H7 (cell line): Measurements from ENCODE around the gene GOLGA8J. TPM values are rescaled to one million over a fixed set of nuclear protein-coding genes. Genes with fewer than 3 reads are reported as not detected.
"Not testable (repeated sequence)": the region's sequence is repeated elsewhere in the genome, so short reads cannot be mapped to it uniquely, and the experiment has no call there.

Experiments
- DNase-seq: peaks from one replicate; pipeline ENCODE4 v3.0.0; 2012
- H3K27me3 ChIP-seq: 2 replicates; pipeline ENCODE4 v1.6.0; 2011; ENCODE audit warnings: mild to moderate bottlenecking, low read length; ENCODE audit not compliant: control insufficient read depth, insufficient read depth
- H3K36me3 ChIP-seq: replicated peaks from 2 replicates; pipeline ENCODE4 v1.5.1; 2011; ENCODE audit warnings: low read length; ENCODE audit not compliant: control insufficient read depth, insufficient read depth
- H3K4me3 ChIP-seq: 2 replicates; pipeline ENCODE4 v1.5.1; 2011; ENCODE audit warnings: low read depth, mild to moderate bottlenecking, control low read depth, low read length, moderate library complexity; ENCODE audit not compliant: insufficient read depth
- total RNA-seq: library from RNA; depleted of rRNA; stranded (reverse); fragments of >200 nt; shearing (Covaris generic); gene quantifications from 2 replicates; pipeline ENCODE4 v1.2.3, GENCODE V29; 2014

The GOLGA8J gene
- total RNA-seq, 1 experiment from 2014 or later, result 0.24 TPM

DNA sequence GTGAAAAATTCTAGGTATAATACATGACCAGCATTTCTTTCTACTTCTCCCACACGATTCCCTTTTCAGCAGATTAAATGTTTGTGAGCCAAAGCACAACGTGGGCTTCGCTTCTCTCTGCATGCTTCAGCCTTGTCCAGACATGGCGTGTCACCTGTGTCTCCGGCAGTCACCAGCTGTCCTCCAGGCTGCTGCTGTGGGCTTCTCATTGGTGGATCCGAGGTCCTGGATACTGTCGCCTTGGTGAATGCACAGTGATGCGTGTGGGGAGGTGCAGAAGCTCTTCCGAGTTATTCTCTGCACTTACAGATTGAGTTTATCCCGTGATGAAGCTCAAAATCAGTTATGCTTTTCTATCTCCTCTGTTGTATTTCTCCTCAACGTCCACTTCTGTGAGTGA, 23.0 kb upstream of the GOLGA8J start:
- H3K36me3 ChIP-seq, result no peaks in the 10 kb centered on the region
- H3K4me3 ChIP-seq, result no peak overlapping the region
- no peaks in the 10 kb centered on the region for H3K27me3 ChIP-seq
- no peak for DNase-seq

GRCh38 chr15:30062881-30063280, 19.9 kb upstream of the GOLGA8J start:
- Histone ChIP-seq H3K27me3 (no peaks in the 10 kb centered on the region), H3K4me3 (no peak overlapping the region), H3K36me3 (no peaks in the 10 kb centered on the region)
- no peak for DNase-seq

DNA sequence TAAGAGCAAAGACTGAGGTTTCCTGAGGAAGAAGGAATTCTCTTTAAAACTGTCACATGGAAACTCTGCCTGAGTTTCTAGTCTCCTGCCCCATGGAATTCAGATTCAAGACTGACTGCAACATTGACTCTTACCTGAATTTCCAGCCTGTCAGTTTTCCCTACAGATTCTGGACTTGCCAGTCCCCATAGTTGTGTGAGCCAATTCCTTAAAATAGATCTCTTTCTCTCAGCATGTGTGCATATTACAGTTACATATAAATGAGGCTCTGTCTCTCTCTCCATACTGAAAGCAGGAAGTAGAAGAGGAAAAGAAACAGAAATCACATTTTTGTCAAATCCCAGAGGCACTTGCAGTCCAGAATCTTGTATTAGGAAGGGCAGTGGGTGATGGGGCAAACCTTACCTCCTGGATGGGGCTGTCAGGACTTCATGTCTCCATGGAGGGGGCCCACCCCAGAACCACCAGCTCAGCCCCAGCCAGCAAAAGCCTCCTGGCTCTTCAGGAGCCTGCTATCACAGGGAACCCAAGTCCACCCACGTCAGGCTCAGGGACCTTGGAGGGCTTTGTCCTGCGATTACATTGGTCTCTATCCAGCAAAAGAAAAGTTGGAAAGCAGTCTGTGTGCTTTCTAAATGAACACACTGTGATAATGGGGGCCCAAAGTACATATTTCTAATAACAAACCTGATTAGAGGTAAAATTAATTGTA, 18.8 kb upstream of the GOLGA8J start:
- Histone ChIP-seq H3K36me3 (no peaks in the 10 kb centered on the region), H3K4me3 (no peak overlapping the region), H3K27me3 (no peaks in the 10 kb centered on the region)
- DNase-seq, result no peak

- Histone ChIP-seq H3K36me3 (no peaks in the 10 kb centered on the region), H3K27me3 (no peaks in the 10 kb centered on the region), H3K4me3 (no peak overlapping the region)
- no peak for DNase-seq
Observed at GRCh38 chr15:30065025-30065801, 17.5 kb upstream of the GOLGA8J start.

DNA sequence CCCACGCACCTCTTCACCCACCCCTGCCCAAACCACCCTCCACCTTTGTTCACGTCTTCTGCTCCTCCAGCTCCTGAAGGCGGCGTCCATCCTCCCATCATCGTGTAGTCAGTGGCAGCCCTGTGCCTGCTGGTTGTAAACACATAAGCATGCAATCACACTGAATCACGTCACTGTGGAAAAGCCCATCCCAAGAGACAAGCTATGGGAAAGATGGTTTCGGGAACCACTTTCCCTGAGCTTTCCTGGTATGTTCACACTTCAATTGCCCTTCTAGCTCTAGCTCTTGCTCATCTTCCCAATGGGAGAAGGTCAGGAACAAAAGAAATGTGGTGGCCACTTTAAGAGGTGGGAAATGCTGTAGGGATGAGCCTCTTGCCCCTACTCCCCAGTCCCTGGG, 14.4 kb upstream of the GOLGA8J start:
- Histone ChIP-seq H3K4me3 (no peak overlapping the region), H3K27me3 (no peaks in the 10 kb centered on the region), H3K36me3 (no peaks in the 10 kb centered on the region)
- no peak for DNase-seq

DNA sequence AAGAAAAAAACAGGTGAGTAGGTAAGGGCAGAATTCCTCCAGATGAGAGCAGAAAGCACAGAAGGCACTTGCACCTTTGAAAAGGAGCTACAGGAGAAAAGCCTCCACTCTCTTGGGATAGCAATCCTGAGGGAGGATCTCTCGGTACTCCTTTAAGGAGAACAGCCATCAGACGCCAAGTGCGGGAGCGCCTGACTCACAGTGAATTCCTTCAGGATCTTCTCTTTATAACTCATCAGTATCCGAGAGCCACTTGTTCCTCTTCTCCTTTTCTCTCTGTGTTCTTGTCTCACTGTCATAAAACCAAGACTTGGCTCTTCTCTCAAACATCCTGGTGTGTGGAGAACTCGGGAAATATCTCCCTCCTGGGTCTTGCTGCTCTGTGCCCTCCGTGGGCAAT, 10.1 kb upstream of the GOLGA8J start:
- Histone ChIP-seq H3K27me3 (no peaks in the 10 kb centered on the region), H3K4me3 (no peak overlapping the region), H3K36me3 (no peaks in the 10 kb centered on the region)
- no peak for DNase-seq

DNA sequence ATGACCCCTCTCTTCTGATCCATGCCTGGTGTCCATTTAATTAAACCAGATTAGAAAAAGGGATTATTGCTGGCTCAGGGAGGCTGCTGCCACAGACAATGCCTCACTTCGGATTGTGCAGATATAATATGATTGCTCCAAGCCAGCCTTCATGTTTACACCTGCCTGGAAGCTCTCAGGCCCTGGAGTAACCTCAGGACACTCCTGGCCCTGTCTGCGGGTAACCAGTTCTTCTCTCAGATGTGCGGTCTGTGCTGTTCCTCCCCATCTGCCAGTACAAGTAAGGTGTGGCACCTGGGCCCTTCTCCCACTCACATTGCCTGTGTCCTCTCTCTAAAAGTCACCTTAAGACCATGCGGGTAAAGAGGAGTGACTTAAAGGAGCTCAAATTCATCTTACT, 8.8 kb upstream of the GOLGA8J start:
- Histone ChIP-seq H3K36me3 (no peaks in the 10 kb centered on the region), H3K4me3 (no peak overlapping the region), H3K27me3 (no peaks in the 10 kb centered on the region)
- DNase-seq, result no peak

DNA sequence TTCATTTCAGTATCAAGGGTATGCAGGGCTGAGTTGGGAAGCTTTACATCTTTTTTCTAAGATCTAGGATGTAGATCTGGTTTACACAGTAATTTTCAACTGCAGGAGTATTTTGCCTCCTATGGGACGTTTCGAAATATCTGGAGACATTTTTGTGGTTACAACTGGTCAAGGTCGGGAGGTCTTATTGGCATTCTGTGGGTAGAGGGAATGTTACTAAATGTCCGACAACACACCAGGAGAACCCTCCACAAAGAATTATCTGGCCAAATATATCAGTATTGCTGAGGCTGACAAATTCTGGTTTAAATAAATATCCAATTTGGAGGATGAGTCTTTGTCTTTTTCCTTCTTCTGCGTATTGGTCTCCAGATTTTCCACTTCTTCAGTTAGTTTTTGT, 1.9 kb upstream of the GOLGA8J start:
- H3K4me3 ChIP-seq, H3K27me3 ChIP-seq, DNase-seq, H3K36me3 ChIP-seq: not testable (repeated sequence)

- H3K36me3 ChIP-seq, H3K4me3 ChIP-seq, DNase-seq, H3K27me3 ChIP-seq: not testable (repeated sequence)
Observed at GRCh38 chr15:30097827-30098226, 15.1 kb downstream of the GOLGA8J start.

DNA sequence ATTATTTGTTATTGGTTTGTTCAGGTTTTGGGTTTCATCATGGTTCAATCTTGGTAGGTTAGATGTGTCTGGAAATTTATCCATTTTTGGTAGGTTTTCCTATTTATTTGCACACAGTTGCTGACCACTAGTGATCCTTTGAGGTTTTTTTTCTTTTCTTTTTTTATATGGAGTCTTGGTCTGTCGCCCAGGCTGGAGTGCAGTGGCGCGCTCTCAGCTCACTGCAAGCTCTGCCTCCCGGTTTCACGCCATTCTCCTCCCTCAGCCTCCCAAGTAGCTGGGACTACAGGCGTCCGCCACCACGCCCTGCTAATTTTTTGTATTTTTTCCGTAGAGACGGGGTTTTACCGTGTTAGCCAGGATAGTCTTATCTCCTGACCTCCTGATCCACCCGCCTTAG, 20.1 kb downstream of the GOLGA8J start:
- not testable (repeated sequence) for H3K27me3 ChIP-seq, DNase-seq, H3K4me3 ChIP-seq, H3K36me3 ChIP-seq

DNA sequence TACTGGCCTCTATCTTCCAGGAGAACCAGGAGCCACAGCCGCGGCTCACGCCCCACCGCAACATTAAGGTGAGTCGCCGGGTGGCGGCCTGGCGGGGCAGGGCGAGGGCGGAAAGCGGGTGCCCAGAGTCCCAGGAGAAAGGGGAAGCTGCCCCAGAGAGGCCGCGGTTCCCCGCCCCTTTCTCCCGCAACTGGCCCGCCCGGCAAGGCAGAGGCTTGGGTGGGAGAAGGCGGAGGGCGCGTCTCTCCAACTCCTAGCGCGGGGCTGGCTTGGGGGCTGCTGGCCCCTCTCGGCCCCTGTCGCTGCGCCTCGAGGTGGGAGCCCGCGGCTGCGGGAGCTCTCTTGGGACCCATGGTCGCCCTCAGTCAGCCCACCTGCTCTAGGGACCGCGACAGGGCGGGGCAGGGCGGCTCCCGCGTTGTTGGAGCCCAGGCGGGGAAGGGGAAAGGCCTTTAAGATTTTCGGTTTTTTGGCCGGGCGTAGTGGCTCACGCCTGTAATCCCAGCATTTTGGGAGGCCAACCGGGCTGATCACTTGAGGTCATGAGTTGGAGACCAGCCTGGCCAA, 21.3 kb downstream of the GOLGA8J start:
- peak overlapping the region; percentile 44 for H3K4me3 ChIP-seq

DNA sequence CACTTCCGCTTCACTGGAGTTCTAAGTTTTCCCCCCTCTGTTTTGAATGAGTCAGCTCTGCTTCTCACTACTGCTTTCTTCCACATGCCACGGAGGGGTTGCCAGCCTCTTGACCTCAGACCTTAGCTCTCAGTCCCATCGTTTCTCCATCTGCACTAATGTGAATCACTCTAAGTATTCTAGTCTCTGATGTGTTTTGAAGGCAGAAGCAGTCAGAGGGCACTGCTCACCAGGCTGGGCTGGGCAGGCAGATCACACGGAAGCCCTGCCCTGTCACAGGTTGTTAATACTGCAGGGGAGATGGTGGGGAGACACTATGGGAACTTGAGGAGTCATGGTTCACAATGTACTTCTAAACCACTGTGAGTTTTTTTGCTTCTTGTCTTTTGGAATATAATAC, 27.8 kb downstream of the GOLGA8J start:
- H3K27me3 ChIP-seq, H3K36me3 ChIP-seq, DNase-seq, H3K4me3 ChIP-seq: not testable (repeated sequence)

More for the DNA sequence above, 21.3 kb downstream of the GOLGA8J start:
- H3K36me3 ChIP-seq, DNase-seq, H3K27me3 ChIP-seq: not testable (repeated sequence)

GRCh38 chr15:30130066-30130465, 47.3 kb downstream of the GOLGA8J start:
- H3K36me3 ChIP-seq, H3K4me3 ChIP-seq, H3K27me3 ChIP-seq, DNase-seq: not testable (repeated sequence)

DNA sequence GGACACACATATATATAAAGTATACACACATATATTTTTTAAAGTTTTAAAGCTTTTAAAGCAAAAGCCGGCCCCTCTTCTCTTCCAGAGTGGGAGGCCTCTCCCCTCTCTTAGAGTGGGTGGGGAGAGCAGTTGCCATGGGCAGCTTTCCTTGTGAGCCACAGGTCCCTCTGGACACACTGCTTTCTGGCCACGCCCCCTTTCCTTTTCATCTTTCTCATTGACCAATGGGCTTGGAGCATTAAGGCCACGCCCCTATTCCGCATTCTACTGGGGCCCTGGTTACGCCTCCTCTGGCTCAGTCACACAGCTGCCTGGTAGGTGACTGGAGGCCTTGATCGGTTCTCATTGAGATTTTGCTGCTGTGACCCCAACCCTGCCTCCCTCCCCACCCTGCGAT, 52.0 kb downstream of the GOLGA8J start, which contains the start of gene GOLGA8T:
Gene GOLGA8T, plus strand, starts transcription at position 301 of the 400 bp plus-strand sequence. Its CDS starts 98 bp downstream, at position 399.
- not testable (repeated sequence) for DNase-seq, H3K36me3 ChIP-seq, H3K4me3 ChIP-seq, H3K27me3 ChIP-seq
